HepG2 (cell line): ENCODE measurements around the gene XRCC3. TPM values are rescaled to one million over a fixed set of nuclear protein-coding genes. Genes with fewer than 3 reads are reported as not detected.

Experiments
- ARID5B ChIP-seq: IDR thresholded peaks from 2 replicates; pipeline ENCODE4 v1.4.0; 2020; ENCODE audit warnings: mild to moderate bottlenecking, missing genetic modification reagents
- FOXK2 ChIP-seq: fragments of 450-650 bp; IDR thresholded peaks from 2 replicates; pipeline ENCODE4 v1.6.1; 2016
- GABPA ChIP-seq, 2 experiments: IDR thresholded peaks; 2 replicates each; pipeline ENCODE4 v1.6.1; 2011 to 2016; ENCODE audit warnings: low read depth in 2 of 2, low read length in 1 of 2, missing biosample characterization in 1 of 2, missing genetic modification characterization in 1 of 2
- GATA4 ChIP-seq: sonication (generic); IDR thresholded peaks from 2 replicates; pipeline ENCODE4 v1.6.1; 2016; ENCODE audit warnings: antibody characterized with exemption, low read depth, borderline replicate concordance
- GATAD2A ChIP-seq: IDR thresholded peaks from 2 replicates; pipeline ENCODE4 v1.6.1; 2016
- HNF4A ChIP-seq: sonication (generic); formaldehyde crosslinking; IDR thresholded peaks from 2 replicates; pipeline ENCODE4 v1.4.0; 2020; ENCODE audit warnings: missing genetic modification reagents
- HNF4G ChIP-seq, 2 experiments: sonication (generic) in 1 of 2; formaldehyde crosslinking in 1 of 2; IDR thresholded peaks; 2 replicates each; pipeline versions ENCODE4 v1.4.0 to v1.6.1; 2011 to 2020; ENCODE audit warnings: borderline replicate concordance in 2 of 2, low read depth in 2 of 2, mild to moderate bottlenecking in 2 of 2, low read length in 1 of 2, missing genetic modification reagents in 1 of 2, moderate library complexity in 1 of 2
- HNRNPK ChIP-seq: fragments of 200-400 bp; formaldehyde crosslinking; IDR thresholded peaks from 2 replicates; pipeline ENCODE4 v1.6.1; 2018; ENCODE audit warnings: low read length, low read depth, moderate library complexity, mild to moderate bottlenecking; ENCODE audit not compliant: poor library complexity, severe bottlenecking
- HNRNPL ChIP-seq: fragments of 200-400 bp; formaldehyde crosslinking; IDR thresholded peaks from 2 replicates; pipeline ENCODE4 v1.6.1; 2017; ENCODE audit warnings: mild to moderate bottlenecking, low read depth, low read length
- NR2F2 ChIP-seq: IDR thresholded peaks from 2 replicates; pipeline ENCODE4 v1.6.1; 2012; ENCODE audit warnings: low read depth, inconsistent platforms, borderline replicate concordance
- PAXIP1 ChIP-seq: sonication (generic); formaldehyde crosslinking; conservative IDR thresholded peaks from 2 replicates; pipeline ENCODE4 v1.4.0; 2020; ENCODE audit warnings: mild to moderate bottlenecking, missing genetic modification reagents, moderate library complexity
- POGZ ChIP-seq: sonication (generic); formaldehyde crosslinking; IDR thresholded peaks from 2 replicates; pipeline ENCODE4 v1.4.0; 2020; ENCODE audit warnings: mild to moderate bottlenecking, missing genetic modification reagents
- RCOR2 ChIP-seq: IDR thresholded peaks from 2 replicates; pipeline ENCODE4 v1.6.1; 2016; ENCODE audit warnings: missing biosample characterization, missing genetic modification reagents
- TMF1 ChIP-seq: sonication (generic); formaldehyde crosslinking; IDR thresholded peaks from 2 replicates; pipeline ENCODE4 v1.8.1; 2022; ENCODE audit warnings: low read depth, missing genetic modification reagents
- ZMYM2 ChIP-seq: sonication (generic); formaldehyde crosslinking; IDR thresholded peaks from 2 replicates; pipeline ENCODE4 v1.8.0; 2022; ENCODE audit warnings: mild to moderate bottlenecking, missing genetic modification reagents
- ZNF124 ChIP-seq: sonication (generic); formaldehyde crosslinking; IDR thresholded peaks from 2 replicates; pipeline ENCODE4 v1.4.0; 2020; ENCODE audit warnings: missing genetic modification reagents
- polyA plus RNA-seq, 8 experiments: library from polyadenylated mRNA; depleted of rRNA in 3 of 8; stranded (reverse) in 7 of 8; unstranded in 1 of 8; fragments of >200 nt; fragmentation: Illumina TruSeq in 4 of 8; extraction: Trizol in 4 of 8; gene quantifications; 2 replicates each; pipeline versions ENCODE4 v1.2.1 to v1.2.3, GENCODE V29; 2011 to 2016; ENCODE audit warnings: low read depth in 4 of 8, missing spikeins in 1 of 8, mixed read lengths in 1 of 8; ENCODE audit not compliant: insufficient read depth in 1 of 8
- total RNA-seq, 5 experiments: library from RNA; depleted of rRNA; stranded (reverse); fragments of >200 nt; fragmentation: Illumina TruSeq; extraction: Trizol; gene quantifications; 2 replicates each; pipeline ENCODE4 v1.2.3, GENCODE V29; 2016; ENCODE audit warnings: low read depth in 1 of 5

The XRCC3 gene
- total and polyA plus RNA-seq, 2 of the 13 experiments (the other 11 are each of a cell fraction or from before 2014, with no cell fraction given): 5.4 to 25.8 TPM

- TF ChIP-seq HNF4G (IDR thresholded peaks at IDR 0.05; ENCODE audit: borderline replicate concordance, low read depth, low read length): peak; percentile 86
- TF ChIP-seq HNF4G (CRISPR knock-in tag; IDR thresholded peaks at IDR 0.05; ENCODE audit: borderline replicate concordance, low read depth): peak; percentile 73; the same call in 1 of the 2 replicates
- peak; percentile 90 for TF ChIP-seq HNF4A (CRISPR knock-in tag)
- TF ChIP-seq ARID5B (CRISPR knock-in tag): 0 out of 2 replicates have a peak, but pooled peaks have one; percentile 19
- TF ChIP-seq TMF1 (CRISPR knock-in tag): no peak
- TF ChIP-seq HNRNPK: no peak
- no peak for TF ChIP-seq FOXK2
- peak; percentile 71; the same call in 1 of the 2 replicates for TF ChIP-seq ZMYM2 (CRISPR knock-in tag)
- TF ChIP-seq POGZ (CRISPR knock-in tag): peak; percentile 30; the same call in 1 of the 2 replicates
- TF ChIP-seq GATA4: no peak
- TF ChIP-seq RCOR2 (CRISPR knock-in tag): 0 out of 2 replicates have a peak, but pooled peaks have one; percentile 40
- 0 out of 2 replicates have a peak, but pooled peaks have one; percentile 49 for TF ChIP-seq PAXIP1 (CRISPR knock-in tag)
- no peak for TF ChIP-seq ZNF124 (CRISPR knock-in tag)
- no peak for TF ChIP-seq GABPA (IDR thresholded peaks at IDR 0.05; ENCODE audit: low read depth, low read length)
- no peak for TF ChIP-seq GABPA (CRISPR knock-in tag; IDR thresholded peaks at IDR 0.05; ENCODE audit: low read depth)
- TF ChIP-seq GATAD2A (CRISPR knock-in tag): 0 out of 2 replicates have a peak, but pooled peaks have one; percentile 14
- TF ChIP-seq NR2F2: 0 out of 2 replicates have a peak, but pooled peaks have one; percentile 29
- TF ChIP-seq HNRNPL: 0 out of 2 replicates have a peak, but pooled peaks have one; percentile 42
Observed at GRCh38 chr14:103745424-103745823, 30.2 kb upstream of the XRCC3 start (continued).
